ENCODE results near the gene RAB11FIP4.

DNA sequence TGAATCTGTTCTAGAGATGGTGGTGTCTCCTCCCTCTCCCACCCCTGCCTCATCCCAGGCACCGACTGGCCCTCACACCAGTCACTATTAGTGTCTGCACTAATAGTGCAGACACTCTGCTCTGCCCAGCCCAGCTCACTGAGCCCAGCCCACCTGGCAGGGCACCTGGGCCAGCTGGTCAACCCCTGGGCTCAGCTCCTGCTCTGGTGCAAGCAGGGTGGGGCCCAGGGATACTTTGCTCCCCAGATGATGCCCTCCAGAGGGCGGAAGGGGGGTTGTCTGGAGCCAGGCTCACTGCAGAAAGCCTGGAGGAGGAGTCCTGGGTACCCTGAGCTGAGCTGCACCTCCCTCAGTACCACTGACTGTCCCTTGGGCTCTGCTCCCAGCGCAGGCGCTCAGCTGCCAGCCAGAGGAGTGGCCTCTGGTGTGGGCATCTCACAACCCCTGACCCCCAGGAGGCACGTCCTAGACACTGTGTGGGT is 14.5 kb downstream of the RAB11FIP4 start:
- TF ChIP-seq, protein P1, sequence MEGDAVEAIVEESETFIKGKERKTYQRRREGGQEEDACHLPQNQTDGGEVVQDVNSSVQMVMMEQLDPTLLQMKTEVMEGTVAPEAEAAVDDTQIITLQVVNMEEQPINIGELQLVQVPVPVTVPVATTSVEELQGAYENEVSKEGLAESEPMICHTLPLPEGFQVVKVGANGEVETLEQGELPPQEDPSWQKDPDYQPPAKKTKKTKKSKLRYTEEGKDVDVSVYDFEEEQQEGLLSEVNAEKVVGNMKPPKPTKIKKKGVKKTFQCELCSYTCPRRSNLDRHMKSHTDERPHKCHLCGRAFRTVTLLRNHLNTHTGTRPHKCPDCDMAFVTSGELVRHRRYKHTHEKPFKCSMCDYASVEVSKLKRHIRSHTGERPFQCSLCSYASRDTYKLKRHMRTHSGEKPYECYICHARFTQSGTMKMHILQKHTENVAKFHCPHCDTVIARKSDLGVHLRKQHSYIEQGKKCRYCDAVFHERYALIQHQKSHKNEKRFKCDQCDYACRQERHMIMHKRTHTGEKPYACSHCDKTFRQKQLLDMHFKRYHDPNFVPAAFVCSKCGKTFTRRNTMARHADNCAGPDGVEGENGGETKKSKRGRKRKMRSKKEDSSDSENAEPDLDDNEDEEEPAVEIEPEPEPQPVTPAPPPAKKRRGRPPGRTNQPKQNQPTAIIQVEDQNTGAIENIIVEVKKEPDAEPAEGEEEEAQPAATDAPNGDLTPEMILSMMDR (conservative IDR thresholded peaks at IDR 0.05 in 1 of 2, IDR thresholded peaks at IDR 0.05 in 1 of 2; ENCODE audit: low read depth in 1 of 2, low read length in 2 of 2), result no peak
- TF ChIP-seq EZH2 (IDR thresholded peaks at IDR 0.05; ENCODE audit: low read length, missing control alignments), result no peak
